ENCODE results near the gene C14orf93. TPM values are rescaled to one million over a fixed set of nuclear protein-coding genes. Genes with fewer than 3 reads are reported as not detected.

The C14orf93 gene
- total RNA-seq, 1 donor from 2014 or later = 9.7 TPM

DNA sequence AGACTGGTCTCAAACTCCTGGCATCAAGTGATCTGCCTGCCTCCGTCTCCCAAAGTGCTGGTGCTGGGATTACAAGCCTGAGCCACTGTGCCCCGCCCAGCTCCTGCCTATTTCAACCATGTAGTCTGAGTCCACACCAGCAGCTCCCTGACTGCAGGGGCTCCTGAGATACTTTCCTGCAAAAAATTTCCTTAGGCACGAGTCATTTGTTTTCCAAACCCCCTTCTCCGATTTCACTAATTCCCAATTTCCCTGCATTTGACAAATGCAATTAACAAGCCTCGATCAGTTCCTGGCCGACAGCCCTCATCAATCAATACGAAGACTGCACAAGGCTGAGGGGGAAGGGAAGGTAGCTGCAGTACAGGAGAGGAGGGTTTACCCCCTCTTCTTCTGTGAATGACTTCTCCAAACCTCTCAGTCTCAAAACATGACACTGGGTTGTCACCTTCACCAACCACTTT lies 14.7 kb upstream of the C14orf93 start:
- TF ChIP-seq CTCF (IDR thresholded peaks at IDR 0.05; ENCODE audit: insufficient read depth, low read length, poor library complexity, severe bottlenecking) = no peak
- no peaks in the 10 kb centered on the region for H3K27me3 ChIP-seq (ENCODE audit: control insufficient read depth, insufficient read depth, low read length)
- H3K36me3 ChIP-seq (ENCODE audit: control insufficient read depth, insufficient read depth, low read length) = no peaks in the 10 kb centered on the region
- H3K4me3 ChIP-seq (ENCODE audit: low read depth, low read length) = no peak overlapping the region
- DNase-seq (ENCODE audit: low read depth) = no peak

DNA sequence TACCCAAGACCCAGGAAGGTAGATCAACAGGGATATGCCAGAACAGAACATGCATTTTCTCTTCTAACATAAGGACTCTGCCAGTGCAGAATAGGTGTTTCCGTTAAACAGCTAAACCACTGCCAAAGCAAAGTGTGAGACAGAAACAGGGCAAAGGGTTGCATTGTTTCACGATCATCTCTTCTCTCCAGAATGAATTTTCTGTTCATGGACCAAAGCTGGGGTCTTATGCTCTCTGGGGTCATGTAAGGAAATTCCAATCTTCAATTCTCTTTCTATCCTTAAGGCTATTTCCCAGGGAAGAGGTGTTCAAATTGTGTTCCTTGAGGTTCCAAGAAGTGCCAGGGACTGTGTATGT lies 13.8 kb upstream of the C14orf93 start:
- H3K27me3 ChIP-seq (ENCODE audit: control insufficient read depth, insufficient read depth, low read length) = no peaks in the 10 kb centered on the region
- no peak for DNase-seq (ENCODE audit: low read depth)
- no peak for TF ChIP-seq CTCF (IDR thresholded peaks at IDR 0.05; ENCODE audit: insufficient read depth, low read length, poor library complexity, severe bottlenecking)
- H3K4me3 ChIP-seq (ENCODE audit: low read depth, low read length) = no peak overlapping the region
- no peaks in the 10 kb centered on the region for H3K36me3 ChIP-seq (ENCODE audit: control insufficient read depth, insufficient read depth, low read length)

GRCh38 chr14:23023022-23023794 lies 13.3 kb upstream of the C14orf93 start:
- TF ChIP-seq CTCF (IDR thresholded peaks at IDR 0.05; ENCODE audit: insufficient read depth, low read length, poor library complexity, severe bottlenecking) = no peak
- no peaks in the 10 kb centered on the region for H3K27me3 ChIP-seq (ENCODE audit: control insufficient read depth, insufficient read depth, low read length)
- H3K36me3 ChIP-seq (ENCODE audit: control insufficient read depth, insufficient read depth, low read length) = no peaks in the 10 kb centered on the region
- no peak for DNase-seq (ENCODE audit: low read depth)
- no peak overlapping the region for H3K4me3 ChIP-seq (ENCODE audit: low read depth, low read length)

- no peak overlapping the region for H3K4me3 ChIP-seq (ENCODE audit: low read depth, low read length)
- DNase-seq (ENCODE audit: low read depth) = no peak
- no peaks in the 10 kb centered on the region for H3K27me3 ChIP-seq (ENCODE audit: control insufficient read depth, insufficient read depth, low read length)
- TF ChIP-seq CTCF (IDR thresholded peaks at IDR 0.05; ENCODE audit: insufficient read depth, low read length, poor library complexity, severe bottlenecking) = no peak
- H3K36me3 ChIP-seq (ENCODE audit: control insufficient read depth, insufficient read depth, low read length) = no peaks in the 10 kb centered on the region
These were observed 12.0 kb upstream of the C14orf93 start for GRCh38 chr14:23021889-23022442.

GRCh38 chr14:23021434-23021833 lies 11.5 kb upstream of the C14orf93 start:
- no peak for DNase-seq (ENCODE audit: low read depth)
- H3K27me3 ChIP-seq (ENCODE audit: control insufficient read depth, insufficient read depth, low read length) = no peaks in the 10 kb centered on the region
- H3K4me3 ChIP-seq (ENCODE audit: low read depth, low read length) = no peak overlapping the region
- no peak for TF ChIP-seq CTCF (IDR thresholded peaks at IDR 0.05; ENCODE audit: insufficient read depth, low read length, poor library complexity, severe bottlenecking)
- H3K36me3 ChIP-seq (ENCODE audit: control insufficient read depth, insufficient read depth, low read length) = no peaks in the 10 kb centered on the region

All from kidney epithelial cell (primary cell).